ENCODE measurements around the gene ABCB10.
A peak's percentile ranks its signal among the peaks of the same experiment; 100 is the strongest.
"Not testable (repeated sequence)": the region's sequence is repeated elsewhere in the genome, so short reads cannot be mapped to it uniquely, and the experiment has no call there.

The ABCB10 gene

GRCh38 chr1:229536982-229537381 is 21.5 kb downstream of the ABCB10 start:
- no peak for DNase-seq (ENCODE audit: low read depth)

GRCh38 chr1:229535230-229535629 is 23.3 kb downstream of the ABCB10 start:
- DNase-seq (ENCODE audit: low read depth), result no peak

GRCh38 chr1:229531326-229531725 is 27.2 kb downstream of the ABCB10 start:
- DNase-seq (ENCODE audit: low read depth), result no peak

GRCh38 chr1:229529639-229530038 is 28.9 kb downstream of the ABCB10 start:
- no peak for DNase-seq (ENCODE audit: low read depth)

GRCh38 chr1:229526695-229527094 is 31.8 kb downstream of the ABCB10 start:
- no peak for DNase-seq (ENCODE audit: low read depth)

- DNase-seq (ENCODE audit: low read depth), result no peak
These were observed 35.5 kb downstream of the ABCB10 start for GRCh38 chr1:229523052-229523451.

GRCh38 chr1:229514578-229515275 is 43.8 kb downstream of the ABCB10 start:
- DNase-seq (ENCODE audit: low read depth), result peak; percentile 84

GRCh38 chr1:229511625-229512024 is 46.9 kb downstream of the ABCB10 start:
- DNase-seq (ENCODE audit: low read depth), result not testable (repeated sequence)

GRCh38 chr1:229511201-229511600 is 47.3 kb downstream of the ABCB10 start:
- DNase-seq (ENCODE audit: low read depth), result not testable (repeated sequence)

GRCh38 chr1:229509576-229509975 is 48.9 kb downstream of the ABCB10 start:
- DNase-seq (ENCODE audit: low read depth), result peak; percentile 77

GRCh38 chr1:229508823-229509337 is 49.6 kb downstream of the ABCB10 start:
- DNase-seq (ENCODE audit: low read depth), result peak; percentile 3

- DNase-seq (ENCODE audit: low read depth), result peak; percentile 99
These were observed 50.3 kb downstream of the ABCB10 start, which contains the start of gene NUP133 for GRCh38 chr1:229507951-229508822. Gene NUP133, minus strand, starts transcription at chr1:229508341. Its CDS starts 92 bp downstream, at chr1:229508249.

GRCh38 chr1:229507502-229507901 is 51.0 kb downstream of the ABCB10 start:
- no peak for DNase-seq (ENCODE audit: low read depth)

GRCh38 chr1:229506633-229507032 is 51.9 kb downstream of the ABCB10 start:
- no peak for DNase-seq (ENCODE audit: low read depth)

- DNase-seq (ENCODE audit: low read depth), result no peak
These were observed 62.7 kb downstream of the ABCB10 start for GRCh38 chr1:229495782-229496181.

GRCh38 chr1:229487181-229487580 is 71.3 kb downstream of the ABCB10 start:
- DNase-seq (ENCODE audit: low read depth), result no peak

- DNase-seq (ENCODE audit: low read depth), result no peak
These were observed 73.2 kb downstream of the ABCB10 start for GRCh38 chr1:229485318-229485717.

- DNase-seq (ENCODE audit: low read depth), result no peak
These were observed 76.0 kb downstream of the ABCB10 start for GRCh38 chr1:229482511-229482910.

- DNase-seq (ENCODE audit: low read depth), result no peak
These were observed 78.0 kb downstream of the ABCB10 start for GRCh38 chr1:229480495-229480894.

GRCh38 chr1:229479660-229480399 is 78.7 kb downstream of the ABCB10 start:
- no peak for DNase-seq (ENCODE audit: low read depth)

GRCh38 chr1:229478852-229479251 is 79.7 kb downstream of the ABCB10 start:
- DNase-seq (ENCODE audit: low read depth), result no peak

- not testable (repeated sequence) for DNase-seq (ENCODE audit: low read depth)
These were observed 82.6 kb downstream of the ABCB10 start for GRCh38 chr1:229475859-229476258.
